HepG2 (cell line): ENCODE results near the gene SP6. TPM values are rescaled to one million over a fixed set of nuclear protein-coding genes. Genes with fewer than 3 reads are reported as not detected.

Source experiments
- BCL6 ChIP-seq: IDR thresholded peaks from 2 replicates; pipeline ENCODE4 v1.6.1; 2016; ENCODE audit warnings: missing genetic modification reagents, missing compliant biosample characterization
- CBFB ChIP-seq: sonication (generic); formaldehyde crosslinking; IDR thresholded peaks from 2 replicates; pipeline ENCODE4 v1.4.0; 2020; ENCODE audit warnings: missing genetic modification reagents
- CHCHD3 ChIP-seq: sonication (generic); formaldehyde crosslinking; IDR thresholded peaks from 2 replicates; pipeline ENCODE4 v1.8.0; 2022; ENCODE audit warnings: mild to moderate bottlenecking, missing genetic modification reagents, moderate library complexity
- DNMT3B ChIP-seq: conservative IDR thresholded peaks from 2 replicates; pipeline ENCODE4 v1.6.1; 2016; ENCODE audit warnings: missing biosample characterization, control low read depth
- EP300 ChIP-seq, 3 experiments: sonication (generic) in 1 of 3; formaldehyde crosslinking in 1 of 3; IDR thresholded peaks; 2 replicates each; pipeline versions ENCODE4 v1.5.1 to v1.6.1; 2011 to 2020; ENCODE audit warnings: low read depth in 2 of 3, low read length in 2 of 3, borderline replicate concordance in 1 of 3, improper control_type of control experiment in 1 of 3, mild to moderate bottlenecking in 1 of 3, missing genetic modification reagents in 1 of 3, moderate library complexity in 1 of 3
- ERF ChIP-seq: IDR thresholded peaks from 2 replicates; pipeline ENCODE4 v1.6.1; 2018; ENCODE audit warnings: missing biosample characterization, missing genetic modification reagents
- ETV5 ChIP-seq: IDR thresholded peaks from 2 replicates; pipeline ENCODE4 v1.6.1; 2018; ENCODE audit warnings: missing biosample characterization, missing genetic modification reagents, inconsistent platforms, borderline replicate concordance
- EZH2 ChIP-seq: conservative IDR thresholded peaks from 2 replicates; pipeline ENCODE4 v1.6.1; 2012; ENCODE audit warnings: mild to moderate bottlenecking, low read depth, low read length, moderate library complexity
- GLI4 ChIP-seq: sonication (generic); formaldehyde crosslinking; IDR thresholded peaks from 2 replicates; pipeline ENCODE4 v1.5.1; 2020; ENCODE audit warnings: missing genetic modification reagents, mild to moderate bottlenecking, moderate library complexity, borderline replicate concordance
- HMGA1 ChIP-seq: sonication (generic); formaldehyde crosslinking; conservative IDR thresholded peaks from 2 replicates; pipeline ENCODE4 v1.4.0; 2020; ENCODE audit warnings: missing genetic modification reagents
- KLF6 ChIP-seq: IDR thresholded peaks from 2 replicates; pipeline ENCODE4 v1.8.0; 2016; ENCODE audit warnings: missing biosample characterization, missing genetic modification reagents
- KMT2A ChIP-seq: sonication (generic); formaldehyde crosslinking; IDR thresholded peaks from 2 replicates; pipeline ENCODE4 v1.4.0; 2020; ENCODE audit warnings: missing genetic modification reagents
- MBNL3 ChIP-seq: fragments of 250-450 bp; sonication (Bioruptor Pico); conservative IDR thresholded peaks from 2 replicates; pipeline ENCODE4 v1.8.0; 2022; ENCODE audit warnings: mild to moderate bottlenecking, inconsistent platforms
- MXD4 ChIP-seq: IDR thresholded peaks from 2 replicates; pipeline ENCODE4 v1.6.1; 2016; ENCODE audit warnings: mild to moderate bottlenecking, missing biosample characterization, missing genetic modification reagents
- PAXIP1 ChIP-seq: sonication (generic); formaldehyde crosslinking; conservative IDR thresholded peaks from 2 replicates; pipeline ENCODE4 v1.4.0; 2020; ENCODE audit warnings: mild to moderate bottlenecking, missing genetic modification reagents, moderate library complexity
- SMAD3 ChIP-seq: sonication (generic); formaldehyde crosslinking; IDR thresholded peaks from 2 replicates; pipeline ENCODE4 v1.4.0; 2020; ENCODE audit warnings: missing genetic modification reagents
- SOX6 ChIP-seq, 2 experiments: fragments of 450-650 bp in 1 of 2; sonication (generic) in 1 of 2; formaldehyde crosslinking in 1 of 2; IDR thresholded peaks; 2 replicates each; pipeline versions ENCODE4 v1.4.0 to v1.6.1; 2017 to 2020; ENCODE audit warnings: antibody characterized with exemption in 1 of 2, mild to moderate bottlenecking in 1 of 2, missing genetic modification reagents in 1 of 2
- SRSF4 ChIP-seq: fragments of 200-400 bp; formaldehyde crosslinking; IDR thresholded peaks from one replicate; pipeline ENCODE4 v1.6.1; 2018; ENCODE audit warnings: mild to moderate bottlenecking, low read depth, low read length, moderate library complexity; ENCODE audit not compliant: poor library complexity, severe bottlenecking
- ZKSCAN1 ChIP-seq: fragments of 150-350 bp; IDR thresholded peaks from 2 replicates; pipeline ENCODE4 v1.6.1; 2014; ENCODE audit warnings: low read length
- ZNF350 ChIP-seq: sonication (generic); formaldehyde crosslinking; IDR thresholded peaks from 2 replicates; pipeline ENCODE4 v1.4.0; 2020; ENCODE audit warnings: mild to moderate bottlenecking, low read depth, missing genetic modification reagents, borderline replicate concordance
- ZNF549 ChIP-seq: sonication (generic); formaldehyde crosslinking; IDR thresholded peaks from 2 replicates; pipeline ENCODE4 v1.5.0; 2020; ENCODE audit warnings: missing genetic modification reagents
- ZNF558 ChIP-seq: sonication (generic); formaldehyde crosslinking; IDR thresholded peaks from 2 replicates; pipeline ENCODE4 v1.9.0; 2022; ENCODE audit warnings: mild to moderate bottlenecking, missing genetic modification reagents, borderline replicate concordance
- ZNF614 ChIP-seq: IDR thresholded peaks from 2 replicates; pipeline ENCODE4 v1.6.1; 2018; ENCODE audit warnings: missing biosample characterization, missing genetic modification reagents, inconsistent platforms, borderline replicate concordance
- ZNF652 ChIP-seq: IDR thresholded peaks from 2 replicates; pipeline ENCODE4 v1.6.1; 2016; ENCODE audit warnings: low read depth, borderline replicate concordance
- ZNF775 ChIP-seq: sonication (generic); formaldehyde crosslinking; IDR thresholded peaks from 2 replicates; pipeline ENCODE4 v1.4.0; 2020; ENCODE audit warnings: missing genetic modification reagents, mild to moderate bottlenecking, moderate library complexity, borderline replicate concordance
- ZSCAN9 ChIP-seq: IDR thresholded peaks from 2 replicates; pipeline ENCODE4 v1.6.1; 2016; ENCODE audit warnings: borderline replicate concordance
- polyA plus RNA-seq, 8 experiments: library from polyadenylated mRNA; depleted of rRNA in 3 of 8; stranded (reverse) in 7 of 8; unstranded in 1 of 8; fragments of >200 nt; fragmentation: Illumina TruSeq in 4 of 8; extraction: Trizol in 4 of 8; gene quantifications; 2 replicates each; pipeline versions ENCODE4 v1.2.1 to v1.2.3, GENCODE V29; 2011 to 2016; ENCODE audit warnings: low read depth in 4 of 8, missing spikeins in 1 of 8, mixed read lengths in 1 of 8; ENCODE audit not compliant: insufficient read depth in 1 of 8
- total RNA-seq, 5 experiments: library from RNA; depleted of rRNA; stranded (reverse); fragments of >200 nt; fragmentation: Illumina TruSeq; extraction: Trizol; gene quantifications; 2 replicates each; pipeline ENCODE4 v1.2.3, GENCODE V29; 2016; ENCODE audit warnings: low read depth in 1 of 5

Gene SP6
- total and polyA plus RNA-seq, 2 of the 13 experiments (the other 11 are each of a cell fraction or from before 2014, with no cell fraction given) = 0.07 TPM

- TF ChIP-seq CBFB (CRISPR knock-in tag) (peak; percentile 52; the same call in 1 of the 2 replicates), ZNF652 (CRISPR knock-in tag) (peak; percentile 49; the same call in 1 of the 2 replicates), KLF6 (CRISPR knock-in tag) (0 out of 2 replicates have a peak, but pooled peaks have one; percentile 24), ZKSCAN1 (no peak), HMGA1 (CRISPR knock-in tag) (no peak), ZNF614 (peak; percentile 70; the same call in 1 of the 2 replicates), SMAD3 (CRISPR knock-in tag) (peak; percentile 50; the same call in 1 of the 2 replicates), EP300 (IDR thresholded peaks at IDR 0.05; ENCODE audit: low read depth in 2 of 2, low read length in 2 of 2) (0 out of 4 replicates have a peak, but pooled peaks of 1 of the 2 experiments have one; percentile 29), EP300 (CRISPR knock-in tag; IDR thresholded peaks at IDR 0.05; ENCODE audit: borderline replicate concordance) (no peak), ZNF549 (CRISPR knock-in tag) (no peak), ETV5 (peak; percentile 73; the same call in 1 of the 2 replicates), DNMT3B (CRISPR knock-in tag) (0 out of 2 replicates have a peak, but pooled peaks have one; percentile 25), ZSCAN9 (CRISPR knock-in tag) (no peak), ZNF558 (0 out of 2 replicates have a peak, but pooled peaks have one; percentile 28), ZNF775 (no peak), ERF (peak; percentile 59; the same call in 1 of the 2 replicates), CHCHD3 (CRISPR knock-in tag) (no peak), KMT2A (CRISPR knock-in tag) (0 out of 2 replicates have a peak, but pooled peaks have one; percentile 30), EZH2 (no peak), MBNL3 (CRISPR knock-in tag) (no peak), BCL6 (CRISPR knock-in tag) (peak; percentile 32; the same call in 1 of the 2 replicates), MXD4 (CRISPR knock-in tag) (peak; percentile 64; the same call in 1 of the 2 replicates), GLI4 (0 out of 2 replicates have a peak, but pooled peaks have one; percentile 63), SRSF4 (no peak), ZNF350 (CRISPR knock-in tag) (0 out of 2 replicates have a peak, but pooled peaks have one; percentile 14), PAXIP1 (CRISPR knock-in tag) (peak; percentile 48; the same call in 1 of the 2 replicates), SOX6 (IDR thresholded peaks at IDR 0.05) (no peak), SOX6 (CRISPR knock-in tag; IDR thresholded peaks at IDR 0.05) (peak; percentile 55; the same call in 1 of the 2 replicates)
Measured at GRCh38 chr17:47821424-47822391, 29.3 kb downstream of the SP6 start, which contains the start of gene OSBPL7 (continued).
